HG02852 (cell line): Measurements from ENCODE around the gene LSS.
"Not testable (repeated sequence)": the region's sequence is repeated elsewhere in the genome, so short reads cannot be mapped to it uniquely, and the experiment has no call there.

ENCODE experiments used
- ATAC-seq: cut with Tn5 transposase; IDR thresholded peaks from one replicate; pipeline ENCODE4 v1.9.1; 2021; ENCODE audit warnings: mild to moderate bottlenecking, moderate library complexity; ENCODE audit not compliant: unreplicated experiment

LSS gene

DNA sequence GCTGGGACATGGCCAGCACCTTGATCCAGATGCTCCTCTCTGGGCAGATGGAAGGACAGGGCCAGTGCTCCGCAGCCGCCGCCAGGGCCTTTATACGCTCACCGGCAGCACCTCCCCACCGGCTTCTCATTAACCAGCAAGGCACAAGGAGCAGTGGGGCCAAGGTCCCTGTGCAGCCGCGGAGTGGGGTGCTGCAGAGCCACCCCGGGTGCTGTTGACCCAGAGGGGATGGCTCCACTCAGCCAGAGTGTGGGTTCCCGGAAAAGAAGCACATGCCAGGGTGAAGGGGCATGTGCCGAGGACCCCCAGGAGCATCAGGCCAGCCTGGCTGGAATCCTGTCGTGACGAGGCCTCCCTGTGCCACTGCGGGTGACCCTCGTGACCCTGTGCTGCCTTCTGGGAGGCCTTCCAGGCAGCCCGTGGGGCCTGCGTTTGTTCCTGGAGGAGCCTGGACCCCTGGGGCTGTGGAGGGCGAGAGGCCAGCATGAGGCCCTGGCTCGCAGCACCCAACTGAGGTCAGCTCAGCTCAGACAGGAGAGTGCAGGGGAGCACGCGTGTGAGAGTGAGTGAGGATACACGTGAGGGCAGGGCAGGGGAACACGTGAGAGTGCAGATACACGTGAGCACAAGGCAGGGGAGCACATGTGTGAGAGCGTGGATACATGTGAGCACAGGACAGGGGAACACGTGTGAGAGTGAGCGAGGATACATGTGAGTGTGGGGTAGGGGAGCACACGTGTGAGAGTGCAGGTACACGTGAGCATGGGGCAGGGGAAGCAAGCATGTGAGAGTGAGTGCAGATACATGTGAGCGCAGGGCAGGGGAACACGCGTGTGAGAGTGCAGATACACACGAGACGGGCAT is 72.8 kb downstream of the LSS start, which contains the start of gene FTCD:
FTCD (minus strand) TSS at position 66 of the 864 bp plus-strand sequence; CDS start at position 10, 56 bp downstream.
- no peak for ATAC-seq

DNA sequence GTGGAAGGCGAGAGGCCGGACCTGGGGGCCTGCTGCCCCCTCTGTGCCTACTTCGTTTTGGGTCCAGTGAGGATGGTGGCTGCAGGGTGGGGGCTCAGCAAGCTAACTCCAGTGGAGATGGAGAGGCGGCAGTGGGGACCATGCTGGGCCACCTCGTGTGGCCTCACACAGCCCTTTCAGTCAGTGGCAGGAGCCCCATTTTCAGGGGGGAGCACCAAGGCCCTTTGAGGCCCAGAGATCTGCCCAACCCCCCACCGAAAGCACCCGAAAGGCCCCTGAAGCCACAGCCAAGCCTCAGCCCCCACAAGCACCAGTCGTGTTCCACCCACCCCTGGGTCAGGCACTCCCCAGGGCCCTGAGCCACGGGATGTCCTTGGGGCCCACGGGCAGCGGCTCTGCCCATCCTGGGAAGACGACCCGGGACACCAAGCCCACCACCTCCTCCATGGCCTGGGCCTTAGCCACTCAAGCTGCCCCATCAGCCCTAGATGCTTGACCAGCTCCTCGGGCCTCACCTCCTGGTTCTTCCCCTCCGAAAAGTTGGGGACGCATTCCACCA is 73.5 kb downstream of the LSS start:
- ATAC-seq = no peak

DNA sequence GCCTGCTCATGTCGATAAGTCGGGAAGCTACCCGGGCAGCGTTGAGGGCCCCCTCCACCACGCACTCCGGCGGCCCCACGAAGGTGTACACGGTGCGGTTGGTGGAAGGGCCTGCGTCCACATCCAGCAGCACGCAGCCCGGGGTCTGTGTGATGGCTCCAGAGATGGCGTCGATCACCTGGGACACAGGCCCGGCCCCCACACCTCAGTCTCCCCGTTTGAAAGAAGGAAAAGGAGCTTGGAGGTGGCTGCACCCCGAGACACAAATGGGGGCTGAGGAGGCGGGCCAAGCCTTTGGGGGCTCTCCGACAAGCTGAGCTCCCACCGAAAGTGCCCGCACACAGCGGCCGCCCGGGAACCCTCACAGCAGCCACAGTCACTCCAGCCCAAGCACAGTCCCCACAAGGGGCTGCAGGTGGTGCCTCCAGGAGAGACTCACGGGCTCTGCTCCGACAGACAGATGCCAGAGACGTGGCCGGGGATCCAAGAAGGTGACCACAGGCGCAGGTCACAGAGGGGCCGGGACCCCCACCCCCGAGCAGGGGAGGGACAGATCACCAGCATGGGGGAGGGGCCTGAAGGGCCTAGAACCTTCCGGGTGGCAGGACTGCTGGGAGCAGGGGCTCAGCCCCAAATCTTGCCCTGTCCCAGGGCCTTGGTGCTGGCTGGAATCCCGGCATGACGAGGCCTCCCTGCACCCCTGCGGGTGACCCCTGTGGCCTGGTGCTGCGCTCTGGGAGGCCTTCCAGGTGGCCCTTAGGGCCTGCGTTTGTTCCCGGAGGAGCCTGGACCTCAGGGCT is 74.2 kb downstream of the LSS start:
- ATAC-seq = no peak

DNA sequence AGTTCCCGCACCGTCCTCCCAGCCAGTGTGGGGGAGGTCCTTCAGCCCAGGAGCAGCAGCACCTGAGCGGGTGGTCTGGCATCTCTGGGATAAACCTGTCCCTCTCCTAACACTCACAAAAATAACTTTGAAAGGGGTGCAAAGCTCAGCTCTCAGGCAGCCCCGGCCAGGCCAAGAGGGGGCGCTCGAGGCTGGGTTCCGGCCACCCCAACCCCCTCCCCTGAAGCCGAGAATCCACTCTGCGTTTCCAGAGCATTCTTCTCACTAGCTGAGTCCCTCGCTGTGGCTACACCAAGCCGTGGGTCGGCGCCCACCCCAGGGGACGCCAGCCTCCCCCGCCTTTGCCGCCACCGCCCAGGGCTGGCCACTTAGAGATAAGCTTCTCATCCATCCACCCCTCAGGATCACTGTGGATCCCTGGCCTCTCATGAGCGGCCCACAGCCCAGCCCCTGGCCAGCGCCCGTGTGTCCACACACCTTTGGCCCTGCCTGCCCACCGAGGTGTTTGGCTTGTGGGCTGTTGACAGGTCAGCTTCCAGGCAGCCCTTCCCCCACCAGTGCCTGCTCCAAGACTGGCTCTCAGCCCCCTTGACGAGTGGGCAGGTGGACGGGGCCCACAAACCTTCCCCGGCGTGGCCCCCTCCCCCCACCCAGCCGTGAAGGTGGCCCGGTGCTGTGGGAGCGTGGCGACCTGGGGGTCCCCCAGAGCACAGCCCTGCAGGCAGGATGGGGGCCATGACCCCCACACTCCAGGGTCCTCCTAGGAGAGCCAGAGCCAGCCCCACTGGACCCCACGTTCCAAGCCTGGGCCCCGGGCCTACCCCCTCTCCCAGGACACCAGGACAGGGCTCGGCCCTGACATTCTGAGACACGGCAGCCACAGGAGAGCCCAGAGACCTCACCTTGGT is 75.1 kb downstream of the LSS start:
- ATAC-seq = no peak

DNA sequence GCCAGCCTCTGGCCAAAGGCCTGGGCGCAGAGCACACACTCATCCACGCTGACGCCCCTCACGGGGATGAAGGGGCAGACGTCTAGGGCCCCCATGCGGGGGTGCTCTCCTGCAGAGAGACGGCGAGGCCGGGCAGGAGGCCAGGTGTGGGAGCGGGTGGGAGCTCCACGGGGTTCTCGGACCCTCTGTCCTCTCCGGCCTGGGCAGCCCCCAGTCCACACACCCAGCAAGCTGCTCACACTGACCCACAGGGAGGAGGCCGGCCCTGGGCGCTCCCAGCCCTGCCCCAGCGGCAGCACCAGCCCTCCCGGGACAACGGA is 75.7 kb downstream of the LSS start:
- no peak for ATAC-seq

DNA sequence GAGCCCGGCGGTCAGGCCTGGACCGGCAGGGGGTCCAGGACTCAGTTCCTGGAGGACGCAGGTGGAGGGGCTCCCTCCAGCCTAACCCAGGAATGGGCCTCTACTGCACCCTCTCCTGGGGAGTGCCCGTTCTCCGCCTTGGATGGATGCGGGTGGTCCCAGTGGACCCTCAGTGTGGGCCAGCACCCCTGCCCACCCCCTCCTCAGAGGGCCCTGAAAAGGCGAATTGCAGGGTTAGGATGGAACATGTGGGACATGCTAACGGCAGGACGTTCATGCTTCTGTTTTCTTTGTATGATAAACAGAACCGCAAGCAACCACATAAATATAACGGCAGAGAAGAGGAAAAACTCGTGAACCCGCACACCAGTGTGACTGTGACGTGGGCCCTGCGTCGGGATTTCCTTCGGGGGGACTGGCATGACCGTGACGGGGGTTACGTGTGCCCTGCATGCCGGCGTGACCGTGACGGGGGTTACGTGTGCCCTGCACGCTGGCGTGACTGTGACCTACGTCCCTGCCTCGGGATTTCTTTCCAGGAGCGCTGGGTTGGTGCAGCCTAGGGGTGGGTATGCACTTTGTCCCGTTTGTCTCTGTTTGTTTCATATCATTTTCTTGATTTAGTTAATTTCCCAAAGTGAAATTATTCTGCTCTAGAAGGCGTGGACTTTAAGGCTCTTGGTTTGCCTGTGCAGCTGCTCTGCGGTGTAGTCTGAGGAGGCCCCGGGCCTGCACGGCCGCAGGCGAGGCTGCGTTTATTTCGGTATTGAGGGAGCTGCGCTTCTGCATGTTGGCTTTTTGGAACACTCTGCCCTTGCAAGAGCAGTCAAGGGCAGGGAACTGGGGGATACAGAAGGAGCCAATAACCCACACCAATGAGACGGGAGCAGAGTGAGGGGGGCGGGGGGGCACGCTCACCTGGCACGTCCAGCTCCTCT is 76.3 kb downstream of the LSS start:
- ATAC-seq = no peak

DNA sequence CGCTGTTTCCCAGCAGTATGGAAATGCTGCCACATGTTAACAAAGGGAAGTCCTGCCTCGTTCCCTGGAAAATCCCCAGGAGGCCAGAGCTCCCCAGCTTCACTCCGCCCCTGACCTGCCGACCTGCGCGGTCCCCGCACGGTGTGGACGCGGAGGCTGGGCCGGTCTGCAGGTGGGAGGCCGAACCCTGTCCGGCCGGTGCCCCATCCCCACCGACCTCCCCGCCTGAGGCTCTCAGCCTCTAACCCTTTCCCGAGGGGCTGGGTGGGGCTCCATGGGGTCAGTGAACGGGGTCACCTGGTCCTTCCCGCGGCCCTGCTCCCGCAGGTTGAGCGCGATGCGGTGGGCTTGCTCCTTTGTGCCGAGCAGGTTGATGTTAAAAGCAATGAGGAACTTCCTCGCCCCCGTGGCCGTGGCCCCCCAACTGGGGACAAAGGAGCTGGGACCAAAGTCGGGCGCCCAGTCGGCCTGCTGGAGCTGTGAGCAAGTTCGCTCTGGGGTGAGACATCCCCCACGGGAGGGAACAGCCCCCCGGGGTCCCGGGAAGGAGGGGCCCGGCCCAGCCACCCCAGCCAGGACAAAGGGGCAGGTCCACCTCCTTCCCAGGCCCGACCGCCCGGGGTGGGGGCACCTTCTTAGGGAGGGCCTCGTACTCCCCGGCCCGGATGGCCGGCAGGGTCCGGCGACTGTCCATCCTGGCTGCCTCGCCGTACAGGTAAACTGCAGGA is 77.1 kb downstream of the LSS start:
- no peak for ATAC-seq

DNA sequence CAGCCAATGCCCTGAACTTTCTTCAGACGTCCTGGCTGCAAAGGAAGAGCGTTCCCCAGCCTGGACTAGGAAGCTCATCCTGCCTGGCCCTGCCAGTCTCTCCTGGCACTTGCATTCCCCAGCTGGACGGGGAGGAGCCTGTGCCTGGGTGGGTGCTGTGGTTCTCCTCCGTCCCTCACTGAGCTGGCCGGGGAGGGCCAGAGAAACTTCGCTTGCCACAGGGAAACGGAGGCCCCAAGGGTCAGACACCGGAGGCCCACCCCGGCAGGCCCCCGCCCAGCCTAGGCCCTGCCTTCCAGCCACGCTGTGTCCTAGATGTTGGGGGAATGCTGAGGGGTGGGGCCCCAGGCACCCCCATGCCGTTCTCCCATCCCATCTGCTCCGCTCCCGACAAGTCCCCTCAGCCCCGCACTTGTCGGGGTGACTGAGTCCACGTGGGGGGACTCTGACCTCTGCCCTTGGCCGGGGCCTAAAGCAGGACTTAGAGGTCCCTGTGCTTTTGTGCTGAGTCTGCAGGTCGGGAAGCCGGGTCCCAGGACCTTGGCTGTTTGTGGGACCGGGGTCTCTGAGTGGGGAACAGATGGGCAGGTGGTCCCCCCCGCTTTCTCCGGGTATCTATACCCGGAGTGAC is 78.0 kb downstream of the LSS start:
- no peak for ATAC-seq

DNA sequence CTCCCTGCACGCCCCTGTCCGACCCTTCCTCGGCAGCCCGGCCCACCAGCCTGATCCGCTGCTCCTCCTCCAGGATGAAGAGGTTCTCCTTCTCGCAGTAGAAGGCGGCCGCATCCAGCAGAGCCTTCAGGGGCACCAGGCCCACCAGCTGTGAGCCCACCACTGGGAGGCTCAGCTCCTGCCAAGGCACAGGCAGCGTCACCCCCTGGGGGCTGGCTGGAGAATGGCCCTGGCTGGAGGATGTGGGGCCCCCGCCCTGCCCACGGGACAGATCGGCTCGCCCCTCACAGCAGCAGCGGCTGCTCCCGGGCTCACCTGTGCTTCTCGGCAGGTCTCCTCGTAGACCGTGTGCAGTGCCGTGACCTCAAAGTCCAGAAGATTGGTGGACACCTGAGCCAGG is 78.5 kb downstream of the LSS start:
- ATAC-seq = no peak

DNA sequence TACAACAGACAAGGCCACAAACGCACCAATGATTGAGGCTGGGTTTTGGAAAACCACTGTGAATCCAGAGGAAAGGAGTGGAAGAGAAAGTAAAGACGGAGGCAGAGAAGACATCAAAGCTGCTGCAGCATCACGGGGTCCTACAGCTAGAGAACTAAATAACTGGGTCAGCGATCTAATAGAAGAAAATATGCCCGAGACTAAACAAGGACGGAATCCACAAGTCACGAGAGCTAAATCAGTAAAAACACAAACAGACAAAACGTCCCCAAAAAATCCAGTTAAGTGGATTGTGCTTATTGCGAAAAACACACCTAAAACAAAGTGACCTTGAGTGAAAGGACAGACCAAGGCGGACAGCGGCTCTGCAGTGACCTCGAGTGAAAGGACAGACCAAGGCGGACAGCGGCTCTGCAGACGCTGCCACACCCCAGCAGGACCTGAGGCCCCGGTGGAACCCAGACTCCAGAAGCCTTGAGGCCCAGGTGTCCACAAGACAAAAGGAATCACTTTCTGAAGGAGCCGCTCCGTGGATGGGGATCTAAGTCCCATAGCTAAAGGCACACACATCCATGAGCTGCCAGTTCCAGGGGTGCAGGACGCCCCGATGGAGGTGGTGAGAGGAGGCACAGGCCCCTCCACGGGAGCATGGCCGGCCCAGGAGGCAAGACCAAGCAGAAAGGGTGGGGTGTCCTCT is 79.2 kb downstream of the LSS start:
- no peak for ATAC-seq

DNA sequence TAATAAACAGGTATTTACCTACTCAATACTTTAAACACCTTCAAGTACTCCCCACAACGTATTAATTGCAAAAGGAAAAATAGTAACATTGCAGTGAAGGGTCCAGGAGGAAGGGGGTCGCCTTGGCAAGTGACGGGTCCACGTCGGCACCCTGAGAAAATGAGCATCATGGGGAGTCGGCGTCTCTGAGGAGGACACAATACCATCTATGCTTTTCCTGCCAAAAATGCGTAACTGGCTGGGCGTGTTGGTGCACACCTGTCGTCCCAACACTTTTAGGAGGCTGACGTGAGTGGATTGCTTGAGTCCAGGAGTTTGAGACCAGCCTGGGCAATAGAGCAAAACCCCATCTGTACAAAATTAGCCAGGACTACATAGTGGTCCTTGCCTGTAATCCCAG is 80.5 kb downstream of the LSS start:
- ATAC-seq = no peak

DNA sequence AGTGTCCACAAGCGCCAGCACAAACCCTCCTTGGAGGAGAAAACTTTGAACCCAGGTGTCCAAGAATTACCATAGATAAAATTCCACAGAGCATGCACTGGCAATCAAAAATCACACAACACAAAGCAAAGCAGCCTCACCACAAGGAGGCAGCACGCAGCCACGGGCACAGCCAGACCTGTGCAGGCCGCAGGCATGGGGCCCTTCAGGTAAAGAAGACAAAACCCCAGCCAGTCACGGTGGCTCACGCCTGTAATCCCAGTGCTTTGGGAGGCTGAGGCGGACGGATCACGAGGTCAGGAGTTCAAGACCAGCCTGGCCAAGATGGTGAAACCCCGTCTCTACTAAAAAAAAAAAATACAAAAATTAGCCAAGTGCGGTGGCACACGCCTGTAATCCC is 81.1 kb downstream of the LSS start:
- ATAC-seq = not testable (repeated sequence)

DNA sequence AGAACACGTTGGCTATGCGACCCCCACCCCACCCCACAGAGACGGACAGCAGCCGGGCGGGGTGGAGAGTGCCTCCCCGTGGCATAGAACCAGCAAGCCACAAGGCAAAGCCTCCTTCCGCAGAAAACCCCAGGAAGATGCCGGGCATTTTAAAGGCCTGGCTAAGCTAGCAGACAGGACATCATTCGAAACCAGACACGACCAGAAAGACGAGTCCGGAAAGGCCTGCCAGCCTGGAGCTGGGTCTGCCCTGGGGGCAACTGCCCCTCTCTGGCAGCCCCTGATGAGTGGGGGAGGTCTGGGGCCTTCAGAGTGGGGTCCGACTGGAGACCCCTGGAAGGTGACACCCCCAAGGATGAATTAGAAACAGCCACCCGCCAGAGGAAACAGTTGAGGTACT is 81.7 kb downstream of the LSS start:
- ATAC-seq = no peak

DNA sequence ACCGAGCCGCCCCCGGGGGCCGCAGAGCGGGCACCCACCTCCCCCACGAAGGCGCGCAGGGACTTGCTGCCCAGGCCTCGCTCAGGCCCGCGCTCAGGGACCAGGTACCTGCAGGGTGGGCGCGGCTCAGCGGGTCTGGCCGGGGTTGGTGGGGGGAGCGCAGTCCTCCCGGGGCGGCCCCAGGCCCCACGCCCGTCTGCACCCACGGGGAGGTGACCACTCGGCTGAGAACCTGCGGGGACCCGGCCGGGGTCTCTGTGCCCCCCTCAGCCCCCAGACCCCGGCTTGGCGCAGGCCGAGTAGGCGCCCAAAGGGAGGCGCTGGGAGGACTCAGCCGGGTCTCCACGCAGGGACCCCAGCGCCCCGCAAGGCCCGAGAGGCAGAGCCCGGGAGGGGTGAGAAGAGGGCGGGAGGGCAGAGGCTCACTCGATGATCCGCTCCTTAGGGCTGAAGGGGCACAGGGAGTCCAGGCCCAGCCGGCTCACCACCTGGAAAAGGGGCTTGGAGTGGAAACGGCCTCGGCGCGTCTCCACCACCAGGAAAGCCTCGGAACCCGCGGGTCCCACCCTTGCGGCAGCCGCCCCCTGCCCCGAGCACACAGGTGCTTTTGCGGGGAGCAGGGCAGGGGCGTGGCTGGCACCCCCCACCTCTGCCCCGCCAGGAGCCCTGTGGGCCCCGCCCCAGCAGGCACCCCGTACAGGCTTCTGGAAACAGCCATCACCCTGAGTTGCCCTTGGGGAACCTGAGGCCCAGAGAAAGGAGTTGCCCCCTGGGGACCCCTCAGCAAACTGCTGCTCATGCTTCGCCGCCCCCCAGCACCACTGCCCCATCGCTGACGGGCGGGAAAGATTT is 82.5 kb downstream of the LSS start:
- ATAC-seq = no peak

DNA sequence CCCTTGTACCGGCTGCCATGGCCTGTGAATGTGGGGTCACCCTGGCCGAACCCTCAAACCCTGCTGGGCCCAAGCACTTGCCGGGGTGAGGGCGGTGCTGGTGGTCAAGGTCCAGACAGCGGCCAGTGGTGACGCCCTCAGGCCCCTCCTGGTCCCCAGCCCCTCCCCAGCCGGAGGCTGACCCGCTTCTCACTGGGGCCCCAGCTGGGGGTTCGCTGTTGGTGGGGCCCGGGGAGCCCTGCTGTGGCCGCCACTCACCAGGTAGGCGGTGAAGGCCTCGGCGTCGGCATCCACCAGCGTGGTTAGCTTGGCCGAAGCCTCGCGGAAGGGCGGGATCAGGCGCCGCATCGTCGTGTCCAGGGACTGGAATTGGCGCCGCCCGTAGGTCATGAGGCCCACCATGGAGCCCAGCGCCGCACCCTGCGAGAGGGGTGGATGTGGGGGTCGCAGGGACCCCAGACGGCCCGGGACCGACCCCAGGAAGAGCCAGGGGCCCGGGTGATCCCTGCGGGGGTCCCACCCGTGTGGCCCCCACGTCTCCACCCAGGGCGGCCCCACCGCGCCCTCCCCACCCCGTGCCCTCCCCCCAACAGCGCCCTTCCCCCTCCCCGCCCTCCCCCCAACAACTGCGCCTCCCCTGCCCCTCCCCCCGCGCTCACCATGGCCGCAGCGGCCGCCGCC is 83.3 kb downstream of the LSS start:
- no peak for ATAC-seq

DNA sequence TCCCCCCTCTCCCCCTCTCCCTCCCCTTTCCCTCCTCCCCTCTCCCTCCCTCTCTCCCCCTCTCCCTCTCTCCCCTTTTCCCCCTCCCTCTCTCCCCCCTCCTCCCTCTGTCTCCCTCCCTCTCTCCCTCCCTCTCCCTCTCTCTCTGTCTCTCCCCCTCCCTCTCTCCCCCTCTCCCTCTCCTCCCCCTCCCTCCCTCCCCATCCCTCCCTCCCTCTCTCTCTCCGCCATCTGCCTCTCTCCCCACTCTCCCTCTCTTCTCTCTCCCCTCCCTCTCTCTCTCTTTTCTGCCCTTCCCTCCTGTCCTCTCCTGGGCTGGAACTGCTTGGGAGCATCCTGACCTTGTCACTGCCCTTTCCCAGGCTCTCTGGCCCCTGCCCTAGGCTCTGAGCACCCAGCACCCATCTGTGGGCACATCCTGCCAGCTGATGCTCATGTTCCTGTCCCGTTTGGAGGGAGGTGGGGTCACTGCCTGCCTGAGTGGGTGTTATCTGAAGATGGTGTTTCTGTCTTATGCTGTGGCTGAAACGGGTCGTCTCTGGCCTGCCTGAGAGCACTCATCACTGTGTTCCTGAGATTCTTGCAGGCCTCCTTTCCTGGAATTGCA is 84.0 kb downstream of the LSS start:
- ATAC-seq = no peak
